HCT116 (cell line): ENCODE data around the gene HERPUD1. TPM values are rescaled to one million over a fixed set of nuclear protein-coding genes. Genes with fewer than 3 reads are reported as not detected.

Source experiments
- ATAC-seq: fragments of 200-7000 bp; cut with Tn5 transposase; 2 replicates; pipeline ENCODE4 v1.9.1; 2020; ENCODE audit warnings: mild to moderate bottlenecking, moderate library complexity
- BruUV-seq: library from RNA; stranded (reverse); fragments of 400-500 nt; replicated peaks from 2 replicates; lab custom pipeline; 2021; lab: Mats Ljungman, UMichigan
- CTCF ChIA-PET: fragments of 300-600 bp; sonication (Branson Sonifier 250); formaldehyde crosslinking; loops from one replicate; lab custom pipeline; 2021; ENCODE audit warnings: antibody characterized with exemption; lab: Charles Lee
- POLR2A ChIA-PET: fragments of 300-600, 350-600 bp; sonication (Branson Sonifier 250); formaldehyde crosslinking; loops from one replicate; lab custom pipeline; 2021; ENCODE audit warnings: antibody characterized with exemption; lab: Charles Lee
- RAD21 ChIA-PET, 2 experiments: fragments of 300-600 bp; sonication (Branson Sonifier 250); formaldehyde crosslinking; loops; one replicate each; lab custom pipeline; 2023; ENCODE audit warnings: low total read pairs in 2 of 2; ENCODE audit not compliant: uncharacterized antibody in 2 of 2, unreplicated experiment in 2 of 2, low non-redundant PET in 1 of 2; lab: Charles Lee
- DNase-seq: peaks from one replicate; pipeline ENCODE4 v3.0.0-alpha.2; 2010; ENCODE audit warnings: low read depth, low spot score
- H2AFZ ChIP-seq: fragments of 200-600 bp; shearing (Covaris generic), sonication (generic); 2 replicates; pipeline ENCODE4 v1.6.1; 2017; ENCODE audit warnings: low read depth, mixed run types, mixed read lengths, antibody characterized with exemption, low read length; ENCODE audit not compliant: poor library complexity, severe bottlenecking
- H3K27ac ChIP-seq: 2 replicates; pipeline ENCODE4 v1.5.1; 2012; ENCODE audit warnings: low read depth, low read length
- H3K27me3 ChIP-seq: fragments of 200-600 bp; sonication (generic); 2 replicates; pipeline ENCODE4 v1.6.1; 2016; ENCODE audit warnings: mixed run types, low read length, mixed read lengths; ENCODE audit not compliant: insufficient read depth
- H3K36me3 ChIP-seq, 2 experiments: fragments of 200-500 bp in 1 of 2; fragments of 200-600 bp in 1 of 2; sonication (Bioruptor generic) in 1 of 2; sonication (generic) in 1 of 2; 2 replicates each; pipeline versions ENCODE4 v1.5.1 to v1.6.1; 2014 to 2016; ENCODE audit warnings: low read length in 2 of 2, inconsistent platforms in 1 of 2, mixed read lengths in 1 of 2, mixed run types in 1 of 2; ENCODE audit not compliant: insufficient read depth in 2 of 2, control insufficient read depth in 1 of 2
- H3K4me1 ChIP-seq, 2 experiments: fragments of 200-600 bp in 1 of 2; sonication (generic) in 1 of 2; 2 replicates each; pipeline versions ENCODE4 v1.5.1 to v1.6.1; 2012 to 2017; ENCODE audit warnings: low read length in 2 of 2, inconsistent platforms in 1 of 2, mild to moderate bottlenecking in 1 of 2, mixed read lengths in 1 of 2, mixed run types in 1 of 2, moderate library complexity in 1 of 2; ENCODE audit not compliant: insufficient read depth in 2 of 2, control insufficient read depth in 1 of 2
- H3K4me2 ChIP-seq: fragments of 200-600 bp; sonication (generic); 2 replicates; pipeline ENCODE4 v1.6.1; 2017; ENCODE audit warnings: mixed run types, low read length, mixed read lengths
- H3K4me3 ChIP-seq, 2 experiments: fragments of 200-600 bp in 1 of 2; sonication (generic) in 1 of 2; replicated peaks in 1 of 2; 2 replicates each; pipeline ENCODE4 v1.5.1; 2011 to 2016; ENCODE audit warnings: low read length in 2 of 2, control low read depth in 1 of 2, low read depth in 1 of 2, mild to moderate bottlenecking in 1 of 2, mixed read lengths in 1 of 2, mixed run types in 1 of 2
- H3K79me2 ChIP-seq: fragments of 200-600 bp; sonication (generic); 2 replicates; pipeline ENCODE4 v1.6.1; 2017; ENCODE audit warnings: mild to moderate bottlenecking, mixed run types, low read length, moderate library complexity, mixed read lengths; ENCODE audit not compliant: insufficient read depth
- H3K9ac ChIP-seq: fragments of 200-600 bp; sonication (generic); 2 replicates; pipeline ENCODE4 v1.6.1; 2016; ENCODE audit warnings: low read length, mixed read lengths
- H3K9me2 ChIP-seq: fragments of 200-600 bp; sonication (generic), shearing (Covaris generic); 2 replicates; pipeline ENCODE4 v1.6.1; 2017; ENCODE audit warnings: mixed run types, mild to moderate bottlenecking, moderate library complexity; ENCODE audit not compliant: insufficient read depth
- H3K9me3 ChIP-seq, 2 experiments: fragments of 200-500 bp in 1 of 2; fragments of 200-600 bp in 1 of 2; sonication (Bioruptor generic) in 1 of 2; sonication (generic) in 1 of 2; 2 replicates each; pipeline ENCODE4 v1.6.1; 2014 to 2017; ENCODE audit warnings: low read length in 2 of 2, mixed read lengths in 2 of 2, inconsistent platforms in 1 of 2, low read depth in 1 of 2, mild to moderate bottlenecking in 1 of 2, mixed run types in 1 of 2, moderate library complexity in 1 of 2; ENCODE audit not compliant: control insufficient read depth in 1 of 2, insufficient read depth in 1 of 2
- H4K20me1 ChIP-seq: fragments of 200-600 bp; sonication (generic), shearing (Covaris generic); 2 replicates; pipeline ENCODE4 v1.6.1; 2017; ENCODE audit warnings: mixed run types, mild to moderate bottlenecking, moderate library complexity; ENCODE audit not compliant: insufficient read depth
- CBX3 ChIP-seq: IDR thresholded peaks from 2 replicates; pipeline ENCODE4 v1.6.1; 2012; ENCODE audit warnings: low read depth
- CEBPB ChIP-seq: IDR thresholded peaks from 2 replicates; pipeline ENCODE4 v1.6.1; 2012; ENCODE audit warnings: low read depth
- EGR1 ChIP-seq: IDR thresholded peaks from 2 replicates; pipeline ENCODE4 v1.6.1; 2012; ENCODE audit warnings: low read depth
- ELF1 ChIP-seq: IDR thresholded peaks from 2 replicates; pipeline ENCODE4 v1.6.1; 2012; ENCODE audit warnings: low read depth, borderline replicate concordance
- EZH2 ChIP-seq: fragments of 200-600 bp; sonication (generic); IDR thresholded peaks from 2 replicates; pipeline ENCODE4 v1.6.1; 2017; ENCODE audit warnings: antibody characterized with exemption, mixed run types
- EZH2phosphoT487 ChIP-seq: fragments of 200-600 bp; IDR thresholded peaks from 2 replicates; pipeline ENCODE4 v1.6.1; 2018; ENCODE audit warnings: antibody characterized with exemption, borderline replicate concordance
- FOSL1 ChIP-seq: IDR thresholded peaks from 2 replicates; pipeline ENCODE4 v1.6.1; 2012; ENCODE audit warnings: low read depth
- POLR2A ChIP-seq: IDR thresholded peaks from 2 replicates; pipeline ENCODE4 v1.7.0; 2011; ENCODE audit warnings: borderline replicate concordance; ENCODE audit not compliant: insufficient read depth, insufficient read length; ENCODE audit errors: extremely low read depth
- POLR2AphosphoS5 ChIP-seq: IDR thresholded peaks from 2 replicates; pipeline ENCODE4 v1.6.1; 2011; ENCODE audit warnings: mild to moderate bottlenecking, low read depth, low read length, moderate library complexity
- RAD21 ChIP-seq: IDR thresholded peaks from 2 replicates; pipeline ENCODE4 v1.6.1; 2012; ENCODE audit warnings: low read depth, mild to moderate bottlenecking
- SP1 ChIP-seq: IDR thresholded peaks from 2 replicates; pipeline ENCODE4 v1.6.1; 2012; ENCODE audit warnings: low read depth
- SRF ChIP-seq: IDR thresholded peaks from 2 replicates; pipeline ENCODE4 v1.6.1; 2012; ENCODE audit warnings: low read depth
- ZFX ChIP-seq: fragments of 450-650 bp; IDR thresholded peaks from 2 replicates; pipeline ENCODE4 v1.6.1; 2017
- ZNF274 ChIP-seq: fragments of 200-500 bp; sonication (Bioruptor generic); IDR thresholded peaks from 2 replicates; pipeline ENCODE4 v1.6.1; 2014; ENCODE audit warnings: mild to moderate bottlenecking, low read depth, low read length, inconsistent platforms
- intact Hi-C: fragments of 100-400 bp; cut with micrococcal nuclease; formaldehyde crosslinking; loops from 2 replicates; pipeline ENCODE4 v1.10.0; 2022
- total RNA-seq: library from RNA; stranded (reverse); gene quantifications from one replicate; pipeline ENCODE4 v1.2.1, GENCODE V29; 2021; ENCODE audit not compliant: unreplicated experiment
- TF ChIP-seq, protein P1 (sequence below): IDR thresholded peaks from 2 replicates; pipeline ENCODE4 v1.6.1; 2012
- TF ChIP-seq, protein P2 (sequence below): IDR thresholded peaks from 2 replicates; pipeline ENCODE4 v1.6.1; 2012; ENCODE audit warnings: low read depth
- TF ChIP-seq, protein P3 (sequence below), 3 experiments: fragments of 200-600 bp in 1 of 3; sonication (generic) in 1 of 3; IDR thresholded peaks in 2 of 3; conservative IDR thresholded peaks in 1 of 3; 2 replicates each; pipeline ENCODE4 v1.5.1; 2012 to 2017; ENCODE audit warnings: low read depth in 2 of 3, low read length in 2 of 3, antibody characterized with exemption in 1 of 3, borderline replicate concordance in 1 of 3, control low read depth in 1 of 3, mild to moderate bottlenecking in 1 of 3, mixed read lengths in 1 of 3, mixed run types in 1 of 3, moderate library complexity in 1 of 3; ENCODE audit not compliant: insufficient read depth in 1 of 3
- TF ChIP-seq, protein P4 (sequence below): IDR thresholded peaks from 2 replicates; pipeline ENCODE4 v1.6.1; 2012
- TF ChIP-seq, protein P5 (sequence below): IDR thresholded peaks from 2 replicates; pipeline ENCODE4 v1.6.1; 2011; ENCODE audit warnings: mild to moderate bottlenecking, low read length, moderate library complexity; ENCODE audit not compliant: insufficient replicate concordance; ENCODE audit errors: extremely low read depth

HERPUD1 gene
- total RNA-seq, 1 experiment from 2014 or later: 113 TPM

DNA sequence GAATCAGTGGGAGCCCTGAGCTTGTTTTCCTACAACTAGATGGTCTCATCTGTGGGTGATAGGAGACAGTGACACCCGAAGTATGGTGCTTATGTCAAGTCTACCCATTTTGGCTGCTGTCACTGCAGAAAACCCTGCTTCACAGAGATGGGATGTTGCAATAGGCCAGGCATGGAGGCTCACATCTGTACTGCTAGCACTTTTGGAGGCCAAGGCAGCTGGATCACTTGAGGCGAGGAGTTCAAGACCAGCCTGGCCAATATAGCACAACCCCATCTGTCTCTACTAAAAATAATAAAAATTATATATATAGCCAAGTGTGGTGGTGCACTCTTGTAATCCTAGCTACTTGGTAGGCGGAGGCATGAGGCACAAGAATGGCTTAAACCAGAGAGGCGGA lies 2.3 kb upstream of the HERPUD1 start:
- Histone ChIP-seq H3K9me3 (no peaks in the 10 kb centered on the region), H3K79me2 (peaks cover 25% of the 10 kb centered on the region), H2AFZ (no peak overlapping the region), H3K4me1 (peaks cover 7 to 20% of the 10 kb centered on the region in 2 experiments; a peak in 3 of 4 replicates), H3K9me2 (no peaks in the 10 kb centered on the region), H3K36me3 (no peaks in the 10 kb centered on the region; a peak in 1 of 4 replicates), H4K20me1 (peaks cover 10% of the 10 kb centered on the region; the same call in 1 of the 2 replicates), H3K4me2 (no peak overlapping the region), H3K27ac (no peak overlapping the region), H3K9ac (no peak overlapping the region), H3K4me3 (no peak overlapping the region), H3K27me3 (no peaks in the 10 kb centered on the region)
- POLR2A ChIA-PET: interaction anchor here (1.0 kb wide), 1 partner anchor 14 kb away, joined by 3 read pairs; no protein-coding TSS in a partner anchor
- DNase-seq (no peak), ATAC-seq (no peak)
- TF ChIP-seq, protein P1, sequence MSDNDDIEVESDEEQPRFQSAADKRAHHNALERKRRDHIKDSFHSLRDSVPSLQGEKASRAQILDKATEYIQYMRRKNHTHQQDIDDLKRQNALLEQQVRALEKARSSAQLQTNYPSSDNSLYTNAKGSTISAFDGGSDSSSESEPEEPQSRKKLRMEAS: no peak
- no peak for TF ChIP-seq POLR2AphosphoS5
- no peak for TF ChIP-seq EZH2phosphoT487
- TF ChIP-seq CEBPB: no peak
- no peak for TF ChIP-seq SP1
- no peak for TF ChIP-seq ELF1
- TF ChIP-seq EGR1: no peak
- no peak for TF ChIP-seq EZH2
- TF ChIP-seq, protein P2, sequence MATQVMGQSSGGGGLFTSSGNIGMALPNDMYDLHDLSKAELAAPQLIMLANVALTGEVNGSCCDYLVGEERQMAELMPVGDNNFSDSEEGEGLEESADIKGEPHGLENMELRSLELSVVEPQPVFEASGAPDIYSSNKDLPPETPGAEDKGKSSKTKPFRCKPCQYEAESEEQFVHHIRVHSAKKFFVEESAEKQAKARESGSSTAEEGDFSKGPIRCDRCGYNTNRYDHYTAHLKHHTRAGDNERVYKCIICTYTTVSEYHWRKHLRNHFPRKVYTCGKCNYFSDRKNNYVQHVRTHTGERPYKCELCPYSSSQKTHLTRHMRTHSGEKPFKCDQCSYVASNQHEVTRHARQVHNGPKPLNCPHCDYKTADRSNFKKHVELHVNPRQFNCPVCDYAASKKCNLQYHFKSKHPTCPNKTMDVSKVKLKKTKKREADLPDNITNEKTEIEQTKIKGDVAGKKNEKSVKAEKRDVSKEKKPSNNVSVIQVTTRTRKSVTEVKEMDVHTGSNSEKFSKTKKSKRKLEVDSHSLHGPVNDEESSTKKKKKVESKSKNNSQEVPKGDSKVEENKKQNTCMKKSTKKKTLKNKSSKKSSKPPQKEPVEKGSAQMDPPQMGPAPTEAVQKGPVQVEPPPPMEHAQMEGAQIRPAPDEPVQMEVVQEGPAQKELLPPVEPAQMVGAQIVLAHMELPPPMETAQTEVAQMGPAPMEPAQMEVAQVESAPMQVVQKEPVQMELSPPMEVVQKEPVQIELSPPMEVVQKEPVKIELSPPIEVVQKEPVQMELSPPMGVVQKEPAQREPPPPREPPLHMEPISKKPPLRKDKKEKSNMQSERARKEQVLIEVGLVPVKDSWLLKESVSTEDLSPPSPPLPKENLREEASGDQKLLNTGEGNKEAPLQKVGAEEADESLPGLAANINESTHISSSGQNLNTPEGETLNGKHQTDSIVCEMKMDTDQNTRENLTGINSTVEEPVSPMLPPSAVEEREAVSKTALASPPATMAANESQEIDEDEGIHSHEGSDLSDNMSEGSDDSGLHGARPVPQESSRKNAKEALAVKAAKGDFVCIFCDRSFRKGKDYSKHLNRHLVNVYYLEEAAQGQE: no peak
- TF ChIP-seq, protein P3, sequence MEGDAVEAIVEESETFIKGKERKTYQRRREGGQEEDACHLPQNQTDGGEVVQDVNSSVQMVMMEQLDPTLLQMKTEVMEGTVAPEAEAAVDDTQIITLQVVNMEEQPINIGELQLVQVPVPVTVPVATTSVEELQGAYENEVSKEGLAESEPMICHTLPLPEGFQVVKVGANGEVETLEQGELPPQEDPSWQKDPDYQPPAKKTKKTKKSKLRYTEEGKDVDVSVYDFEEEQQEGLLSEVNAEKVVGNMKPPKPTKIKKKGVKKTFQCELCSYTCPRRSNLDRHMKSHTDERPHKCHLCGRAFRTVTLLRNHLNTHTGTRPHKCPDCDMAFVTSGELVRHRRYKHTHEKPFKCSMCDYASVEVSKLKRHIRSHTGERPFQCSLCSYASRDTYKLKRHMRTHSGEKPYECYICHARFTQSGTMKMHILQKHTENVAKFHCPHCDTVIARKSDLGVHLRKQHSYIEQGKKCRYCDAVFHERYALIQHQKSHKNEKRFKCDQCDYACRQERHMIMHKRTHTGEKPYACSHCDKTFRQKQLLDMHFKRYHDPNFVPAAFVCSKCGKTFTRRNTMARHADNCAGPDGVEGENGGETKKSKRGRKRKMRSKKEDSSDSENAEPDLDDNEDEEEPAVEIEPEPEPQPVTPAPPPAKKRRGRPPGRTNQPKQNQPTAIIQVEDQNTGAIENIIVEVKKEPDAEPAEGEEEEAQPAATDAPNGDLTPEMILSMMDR (IDR thresholded peaks at IDR 0.05 in 2 of 3, conservative IDR thresholded peaks at IDR 0.05 in 1 of 3; ENCODE audit: borderline replicate concordance in 1 of 3, insufficient read depth in 1 of 3, low read depth in 2 of 3, low read length in 2 of 3): no peak
- TF ChIP-seq, protein P4, sequence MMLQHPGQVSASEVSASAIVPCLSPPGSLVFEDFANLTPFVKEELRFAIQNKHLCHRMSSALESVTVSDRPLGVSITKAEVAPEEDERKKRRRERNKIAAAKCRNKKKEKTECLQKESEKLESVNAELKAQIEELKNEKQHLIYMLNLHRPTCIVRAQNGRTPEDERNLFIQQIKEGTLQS: no peak
- TF ChIP-seq ZNF274: no peak
- TF ChIP-seq, protein P5, sequence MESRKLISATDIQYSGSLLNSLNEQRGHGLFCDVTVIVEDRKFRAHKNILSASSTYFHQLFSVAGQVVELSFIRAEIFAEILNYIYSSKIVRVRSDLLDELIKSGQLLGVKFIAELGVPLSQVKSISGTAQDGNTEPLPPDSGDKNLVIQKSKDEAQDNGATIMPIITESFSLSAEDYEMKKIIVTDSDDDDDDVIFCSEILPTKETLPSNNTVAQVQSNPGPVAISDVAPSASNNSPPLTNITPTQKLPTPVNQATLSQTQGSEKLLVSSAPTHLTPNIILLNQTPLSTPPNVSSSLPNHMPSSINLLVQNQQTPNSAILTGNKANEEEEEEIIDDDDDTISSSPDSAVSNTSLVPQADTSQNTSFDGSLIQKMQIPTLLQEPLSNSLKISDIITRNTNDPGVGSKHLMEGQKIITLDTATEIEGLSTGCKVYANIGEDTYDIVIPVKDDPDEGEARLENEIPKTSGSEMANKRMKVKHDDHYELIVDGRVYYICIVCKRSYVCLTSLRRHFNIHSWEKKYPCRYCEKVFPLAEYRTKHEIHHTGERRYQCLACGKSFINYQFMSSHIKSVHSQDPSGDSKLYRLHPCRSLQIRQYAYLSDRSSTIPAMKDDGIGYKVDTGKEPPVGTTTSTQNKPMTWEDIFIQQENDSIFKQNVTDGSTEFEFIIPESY: no peak
- TF ChIP-seq SRF: no peak
- no peak for TF ChIP-seq FOSL1
- TF ChIP-seq POLR2A: no peak
- no peak for TF ChIP-seq RAD21
- no peak for TF ChIP-seq CBX3
- no peak for TF ChIP-seq ZFX
- intact Hi-C loops: loop anchor here (10.0 kb wide), 1 partner anchor 355 kb away; no protein-coding TSS in a partner anchor
- CTCF ChIA-PET: no interaction called here
- BruUV-seq: no TSS peak
- RAD21 ChIA-PET: no interaction called here
